Measurements from ENCODE around the gene TMEM221.

TMEM221 gene

DNA sequence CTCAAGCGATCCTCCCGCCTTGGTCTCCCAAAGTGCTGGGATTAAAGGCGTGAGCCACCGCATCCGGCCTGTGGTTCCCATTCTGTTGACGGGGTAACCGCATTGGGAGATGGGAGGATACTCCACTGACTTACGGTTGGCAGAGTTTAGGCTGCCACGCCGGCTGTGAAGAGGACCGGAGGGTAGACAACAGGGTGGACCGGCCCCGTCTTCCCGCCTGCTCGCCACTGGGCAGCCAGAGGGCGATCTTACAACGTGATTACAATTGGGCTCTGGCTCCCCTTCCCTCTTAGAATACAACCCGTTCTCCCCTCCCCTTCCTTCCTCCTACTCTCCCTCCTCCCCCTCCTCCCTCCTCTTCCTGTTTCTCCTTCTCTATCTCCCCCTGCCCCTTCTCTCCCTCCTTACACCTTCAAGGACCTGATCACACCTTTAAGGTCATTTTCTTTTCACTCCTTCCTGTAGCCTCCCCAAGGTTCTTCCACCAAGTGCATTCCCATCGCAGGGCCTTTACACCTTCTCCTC, 53.5 kb downstream of the TMEM221 start (continued):
- TF ChIP-seq, protein P1, sequence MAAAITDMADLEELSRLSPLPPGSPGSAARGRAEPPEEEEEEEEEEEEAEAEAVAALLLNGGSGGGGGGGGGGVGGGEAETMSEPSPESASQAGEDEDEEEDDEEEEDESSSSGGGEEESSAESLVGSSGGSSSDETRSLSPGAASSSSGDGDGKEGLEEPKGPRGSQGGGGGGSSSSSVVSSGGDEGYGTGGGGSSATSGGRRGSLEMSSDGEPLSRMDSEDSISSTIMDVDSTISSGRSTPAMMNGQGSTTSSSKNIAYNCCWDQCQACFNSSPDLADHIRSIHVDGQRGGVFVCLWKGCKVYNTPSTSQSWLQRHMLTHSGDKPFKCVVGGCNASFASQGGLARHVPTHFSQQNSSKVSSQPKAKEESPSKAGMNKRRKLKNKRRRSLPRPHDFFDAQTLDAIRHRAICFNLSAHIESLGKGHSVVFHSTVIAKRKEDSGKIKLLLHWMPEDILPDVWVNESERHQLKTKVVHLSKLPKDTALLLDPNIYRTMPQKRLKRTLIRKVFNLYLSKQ (tag by site-specific recombination; IDR thresholded peaks at IDR 0.05; ENCODE audit: borderline replicate concordance), result no peak
- TF ChIP-seq ZNF473 (tag by site-specific recombination; IDR thresholded peaks at IDR 0.05) (no peak), ZNF654 (tag by site-specific recombination; IDR thresholded peaks at IDR 0.05; ENCODE audit: low read depth) (peak; percentile 97), GLIS2 (tag by site-specific recombination; IDR thresholded peaks at IDR 0.05) (no peak), ZNF324 (tag by site-specific recombination; IDR thresholded peaks at IDR 0.05) (peak; percentile 62), ZNF350 (tag by site-specific recombination; IDR thresholded peaks at IDR 0.05) (no peak), KLF17 (tag by site-specific recombination; IDR thresholded peaks at IDR 0.05) (peak; percentile 91), SP7 (tag by site-specific recombination; IDR thresholded peaks at IDR 0.05) (peak; percentile 78), TCF7L2 (IDR thresholded peaks at IDR 0.05; ENCODE audit: borderline replicate concordance, low read depth, low read length) (no peak), ZNF404 (tag by site-specific recombination; IDR thresholded peaks at IDR 0.05) (no peak), TRIM28 (IDR thresholded peaks at IDR 0.05; ENCODE audit: borderline replicate concordance, low read length) (no peak), ZNF169 (tag by site-specific recombination; IDR thresholded peaks at IDR 0.05) (no peak), ZNF530 (tag by site-specific recombination; IDR thresholded peaks at IDR 0.05; ENCODE audit: low read depth) (no peak), ZNF394 (tag by site-specific recombination; IDR thresholded peaks at IDR 0.05; ENCODE audit: borderline replicate concordance) (no peak; the same call in 1 of the 2 replicates), ZNF138 (tag by site-specific recombination; IDR thresholded peaks at IDR 0.05; ENCODE audit: borderline replicate concordance) (no peak), ZNF366 (tag by site-specific recombination; conservative IDR thresholded peaks at IDR 0.05) (peak; percentile 89), ZNF10 (tag by site-specific recombination; IDR thresholded peaks at IDR 0.05) (no peak), ZNF311 (tag by site-specific recombination; IDR thresholded peaks at IDR 0.05; ENCODE audit: borderline replicate concordance) (no peak), ZBTB20 (tag by site-specific recombination; IDR thresholded peaks at IDR 0.05) (0 out of 2 replicates have a peak, but pooled peaks have one; percentile 30), OVOL3 (tag by site-specific recombination; IDR thresholded peaks at IDR 0.05) (no peak), ZNF548 (tag by site-specific recombination; IDR thresholded peaks at IDR 0.05) (no peak), ZNF114 (tag by site-specific recombination; IDR thresholded peaks at IDR 0.05) (no peak), ZNF354C (tag by site-specific recombination; IDR thresholded peaks at IDR 0.05; ENCODE audit: borderline replicate concordance, low read depth) (no peak)
- TF ChIP-seq, protein P2, sequence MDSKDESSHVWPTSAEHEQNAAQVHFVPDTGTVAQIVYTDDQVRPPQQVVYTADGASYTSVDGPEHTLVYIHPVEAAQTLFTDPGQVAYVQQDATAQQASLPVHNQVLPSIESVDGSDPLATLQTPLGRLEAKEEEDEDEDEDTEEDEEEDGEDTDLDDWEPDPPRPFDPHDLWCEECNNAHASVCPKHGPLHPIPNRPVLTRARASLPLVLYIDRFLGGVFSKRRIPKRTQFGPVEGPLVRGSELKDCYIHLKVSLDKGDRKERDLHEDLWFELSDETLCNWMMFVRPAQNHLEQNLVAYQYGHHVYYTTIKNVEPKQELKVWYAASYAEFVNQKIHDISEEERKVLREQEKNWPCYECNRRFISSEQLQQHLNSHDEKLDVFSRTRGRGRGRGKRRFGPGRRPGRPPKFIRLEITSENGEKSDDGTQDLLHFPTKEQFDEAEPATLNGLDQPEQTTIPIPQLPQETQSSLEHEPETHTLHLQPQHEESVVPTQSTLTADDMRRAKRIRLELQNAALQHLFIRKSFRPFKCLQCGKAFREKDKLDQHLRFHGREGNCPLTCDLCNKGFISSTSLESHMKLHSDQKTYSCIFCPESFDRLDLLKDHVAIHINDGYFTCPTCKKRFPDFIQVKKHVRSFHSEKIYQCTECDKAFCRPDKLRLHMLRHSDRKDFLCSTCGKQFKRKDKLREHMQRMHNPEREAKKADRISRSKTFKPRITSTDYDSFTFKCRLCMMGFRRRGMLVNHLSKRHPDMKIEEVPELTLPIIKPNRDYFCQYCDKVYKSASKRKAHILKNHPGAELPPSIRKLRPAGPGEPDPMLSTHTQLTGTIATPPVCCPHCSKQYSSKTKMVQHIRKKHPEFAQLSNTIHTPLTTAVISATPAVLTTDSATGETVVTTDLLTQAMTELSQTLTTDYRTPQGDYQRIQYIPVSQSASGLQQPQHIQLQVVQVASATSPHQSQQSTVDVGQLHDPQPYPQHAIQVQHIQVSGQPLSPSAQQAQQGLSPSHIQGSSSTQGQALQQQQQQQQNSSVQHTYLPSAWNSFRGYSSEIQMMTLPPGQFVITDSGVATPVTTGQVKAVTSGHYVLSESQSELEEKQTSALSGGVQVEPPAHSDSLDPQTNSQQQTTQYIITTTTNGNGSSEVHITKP (tag by site-specific recombination; IDR thresholded peaks at IDR 0.05), result peak; percentile 54
- TF ChIP-seq, protein P3, sequence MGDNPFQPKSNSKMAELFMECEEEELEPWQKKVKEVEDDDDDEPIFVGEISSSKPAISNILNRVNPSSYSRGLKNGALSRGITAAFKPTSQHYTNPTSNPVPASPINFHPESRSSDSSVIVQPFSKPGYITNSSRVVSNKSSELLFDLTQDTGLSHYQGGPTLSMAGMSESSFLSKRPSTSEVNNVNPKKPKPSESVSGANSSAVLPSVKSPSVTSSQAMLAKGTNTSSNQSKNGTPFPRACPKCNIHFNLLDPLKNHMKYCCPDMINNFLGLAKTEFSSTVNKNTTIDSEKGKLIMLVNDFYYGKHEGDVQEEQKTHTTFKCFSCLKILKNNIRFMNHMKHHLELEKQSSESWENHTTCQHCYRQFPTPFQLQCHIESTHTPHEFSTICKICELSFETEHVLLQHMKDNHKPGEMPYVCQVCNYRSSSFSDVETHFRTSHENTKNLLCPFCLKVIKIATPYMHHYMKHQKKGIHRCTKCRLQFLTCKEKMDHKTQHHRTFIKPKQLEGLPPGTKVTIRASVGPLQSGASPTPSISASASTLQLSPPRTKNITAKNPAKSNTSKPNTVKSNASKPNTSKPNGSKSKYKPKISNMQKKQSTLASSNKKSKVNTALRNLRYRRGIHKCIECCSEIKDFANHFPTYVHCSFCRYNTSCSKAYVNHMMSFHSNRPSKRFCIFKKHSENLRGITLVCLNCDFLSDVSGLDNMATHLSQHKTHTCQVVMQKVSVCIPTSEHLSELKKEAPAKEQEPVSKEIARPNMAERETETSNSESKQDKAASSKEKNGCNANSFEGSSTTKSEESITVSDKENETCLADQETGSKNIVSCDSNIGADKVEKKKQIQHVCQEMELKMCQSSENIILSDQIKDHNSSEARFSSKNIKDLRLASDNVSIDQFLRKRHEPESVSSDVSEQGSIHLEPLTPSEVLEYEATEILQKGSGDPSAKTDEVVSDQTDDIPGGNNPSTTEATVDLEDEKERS (tag by site-specific recombination; IDR thresholded peaks at IDR 0.05), result peak; percentile 73; the same call in 1 of the 2 replicates
- TF ChIP-seq, protein P4, sequence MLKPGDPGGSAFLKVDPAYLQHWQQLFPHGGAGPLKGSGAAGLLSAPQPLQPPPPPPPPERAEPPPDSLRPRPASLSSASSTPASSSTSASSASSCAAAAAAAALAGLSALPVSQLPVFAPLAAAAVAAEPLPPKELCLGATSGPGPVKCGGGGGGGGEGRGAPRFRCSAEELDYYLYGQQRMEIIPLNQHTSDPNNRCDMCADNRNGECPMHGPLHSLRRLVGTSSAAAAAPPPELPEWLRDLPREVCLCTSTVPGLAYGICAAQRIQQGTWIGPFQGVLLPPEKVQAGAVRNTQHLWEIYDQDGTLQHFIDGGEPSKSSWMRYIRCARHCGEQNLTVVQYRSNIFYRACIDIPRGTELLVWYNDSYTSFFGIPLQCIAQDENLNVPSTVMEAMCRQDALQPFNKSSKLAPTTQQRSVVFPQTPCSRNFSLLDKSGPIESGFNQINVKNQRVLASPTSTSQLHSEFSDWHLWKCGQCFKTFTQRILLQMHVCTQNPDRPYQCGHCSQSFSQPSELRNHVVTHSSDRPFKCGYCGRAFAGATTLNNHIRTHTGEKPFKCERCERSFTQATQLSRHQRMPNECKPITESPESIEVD (tag by site-specific recombination; IDR thresholded peaks at IDR 0.05), result no peak
- TF ChIP-seq, protein P5, sequence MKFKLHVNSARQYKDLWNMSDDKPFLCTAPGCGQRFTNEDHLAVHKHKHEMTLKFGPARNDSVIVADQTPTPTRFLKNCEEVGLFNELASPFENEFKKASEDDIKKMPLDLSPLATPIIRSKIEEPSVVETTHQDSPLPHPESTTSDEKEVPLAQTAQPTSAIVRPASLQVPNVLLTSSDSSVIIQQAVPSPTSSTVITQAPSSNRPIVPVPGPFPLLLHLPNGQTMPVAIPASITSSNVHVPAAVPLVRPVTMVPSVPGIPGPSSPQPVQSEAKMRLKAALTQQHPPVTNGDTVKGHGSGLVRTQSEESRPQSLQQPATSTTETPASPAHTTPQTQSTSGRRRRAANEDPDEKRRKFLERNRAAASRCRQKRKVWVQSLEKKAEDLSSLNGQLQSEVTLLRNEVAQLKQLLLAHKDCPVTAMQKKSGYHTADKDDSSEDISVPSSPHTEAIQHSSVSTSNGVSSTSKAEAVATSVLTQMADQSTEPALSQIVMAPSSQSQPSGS (tag by site-specific recombination; IDR thresholded peaks at IDR 0.05; ENCODE audit: low read depth), result no peak

Measured in HEK293 (cell line).